Measurements from ENCODE around the gene TLX2.

- no peak for TF ChIP-seq RAD21 (conservative IDR thresholded peaks at IDR 0.05 in 1 of 2, IDR thresholded peaks at IDR 0.05 in 1 of 2)
- TF ChIP-seq RFX5 (IDR thresholded peaks at IDR 0.05), result no peak
- TF ChIP-seq POLR2A (IDR thresholded peaks at IDR 0.05; ENCODE audit: low read length), result no peak
- TF ChIP-seq CHD2 (IDR thresholded peaks at IDR 0.05; ENCODE audit: low read length, partially characterized antibody), result no peak
- no peak for TF ChIP-seq ELK1 (IDR thresholded peaks at IDR 0.05; ENCODE audit: low read depth, low read length)
These were observed 15.6 kb upstream of the TLX2 start for GRCh38 chr2:74498500-74499266.

Measured in A549 (cell line).